PFSK-1 (cell line): ENCODE results near the gene POLR1A.

Source experiments
- FOXP2 ChIP-seq: optimal IDR thresholded peaks from 2 replicates; pipeline ENCODE3; 2011; ENCODE audit warnings: borderline replicate concordance, control low read depth, inconsistent platforms; ENCODE audit not compliant: insufficient read depth; ENCODE audit errors: extremely low read length, extremely low read depth
- POLR2AphosphoS5 ChIP-seq: IDR thresholded peaks from 2 replicates; pipeline ENCODE4 v1.6.1; 2012; ENCODE audit warnings: low read depth, mild to moderate bottlenecking, control low read depth, low read length, moderate library complexity
- REST ChIP-seq, 2 experiments: IDR thresholded peaks; 2 replicates each; pipeline versions ENCODE4 v1.6.1 to v1.8.0; 2011 to 2012; ENCODE audit warnings: low read depth in 2 of 2, low read length in 2 of 2, control low read depth in 1 of 2, inconsistent platforms in 1 of 2, mild to moderate bottlenecking in 1 of 2, moderate library complexity in 1 of 2; ENCODE audit not compliant: insufficient read depth in 1 of 2
- SIN3A ChIP-seq: IDR thresholded peaks from 2 replicates; pipeline ENCODE4 v1.6.1; 2012; ENCODE audit warnings: mild to moderate bottlenecking, low read length, moderate library complexity, borderline replicate concordance; ENCODE audit not compliant: insufficient read depth
- TAF1 ChIP-seq: IDR thresholded peaks from 2 replicates; pipeline ENCODE4 v1.6.1; 2012; ENCODE audit warnings: low read length, control low read depth, borderline replicate concordance; ENCODE audit not compliant: insufficient read depth

The POLR1A gene

GRCh38 chr2:86052676-86053075 lies 53.0 kb downstream of the POLR1A start:
- no peak for TF ChIP-seq FOXP2
- TF ChIP-seq TAF1, result no peak
- no peak for TF ChIP-seq REST (IDR thresholded peaks at IDR 0.05; ENCODE audit: insufficient read depth in 1 of 2, low read depth in 2 of 2, low read length in 2 of 2)

GRCh38 chr2:86052265-86052664 lies 53.4 kb downstream of the POLR1A start:
- TF ChIP-seq POLR2AphosphoS5, result no peak
- no peak for TF ChIP-seq SIN3A
- no peak for TF ChIP-seq TAF1
- TF ChIP-seq FOXP2, result no peak
- TF ChIP-seq REST (IDR thresholded peaks at IDR 0.05; ENCODE audit: insufficient read depth in 1 of 2, low read depth in 2 of 2, low read length in 2 of 2), result no peak

- TF ChIP-seq FOXP2, result no peak
- TF ChIP-seq SIN3A, result no peak
- TF ChIP-seq POLR2AphosphoS5, result no peak
- no peak for TF ChIP-seq TAF1
- TF ChIP-seq REST (IDR thresholded peaks at IDR 0.05; ENCODE audit: insufficient read depth in 1 of 2, low read depth in 2 of 2, low read length in 2 of 2), result no peak
These were observed 55.4 kb downstream of the POLR1A start for GRCh38 chr2:86050301-86050700.

GRCh38 chr2:86049529-86049928 lies 56.2 kb downstream of the POLR1A start:
- TF ChIP-seq POLR2AphosphoS5 (no peak), FOXP2 (no peak), REST (IDR thresholded peaks at IDR 0.05; ENCODE audit: insufficient read depth in 1 of 2, low read depth in 2 of 2, low read length in 2 of 2) (no peak), TAF1 (no peak), SIN3A (no peak)

GRCh38 chr2:86048888-86049287 lies 56.8 kb downstream of the POLR1A start:
- TF ChIP-seq POLR2AphosphoS5, result no peak
- no peak for TF ChIP-seq REST (IDR thresholded peaks at IDR 0.05; ENCODE audit: insufficient read depth in 1 of 2, low read depth in 2 of 2, low read length in 2 of 2)
- no peak for TF ChIP-seq SIN3A
- no peak for TF ChIP-seq FOXP2
- TF ChIP-seq TAF1, result no peak
